ENCODE results near the gene THSD4.

DNA sequence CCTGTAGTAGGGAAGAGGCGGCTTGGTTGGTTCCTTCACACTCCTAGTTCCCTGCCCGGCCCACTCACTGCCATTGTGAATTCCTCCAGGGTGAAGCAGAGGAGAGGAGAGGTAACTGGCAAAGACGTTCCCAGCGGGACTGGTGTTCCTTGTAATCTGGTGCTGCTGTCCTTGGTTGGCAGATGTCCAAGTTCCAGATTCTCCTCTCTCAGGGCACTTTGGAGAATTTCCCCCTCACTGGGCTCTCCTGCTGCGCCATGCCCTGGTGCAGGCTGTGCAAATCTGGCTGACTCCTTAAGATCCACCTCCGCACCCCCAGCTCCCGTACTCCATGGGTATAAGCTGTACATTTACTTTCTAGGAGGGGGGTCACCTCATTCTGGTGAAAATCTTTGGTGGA lies 37.3 kb downstream of the THSD4 start:
- no peak for TF ChIP-seq EZH2 (optimal IDR thresholded peaks at IDR 0.05; ENCODE audit: low read depth, low read length)
- TF ChIP-seq, protein P1, sequence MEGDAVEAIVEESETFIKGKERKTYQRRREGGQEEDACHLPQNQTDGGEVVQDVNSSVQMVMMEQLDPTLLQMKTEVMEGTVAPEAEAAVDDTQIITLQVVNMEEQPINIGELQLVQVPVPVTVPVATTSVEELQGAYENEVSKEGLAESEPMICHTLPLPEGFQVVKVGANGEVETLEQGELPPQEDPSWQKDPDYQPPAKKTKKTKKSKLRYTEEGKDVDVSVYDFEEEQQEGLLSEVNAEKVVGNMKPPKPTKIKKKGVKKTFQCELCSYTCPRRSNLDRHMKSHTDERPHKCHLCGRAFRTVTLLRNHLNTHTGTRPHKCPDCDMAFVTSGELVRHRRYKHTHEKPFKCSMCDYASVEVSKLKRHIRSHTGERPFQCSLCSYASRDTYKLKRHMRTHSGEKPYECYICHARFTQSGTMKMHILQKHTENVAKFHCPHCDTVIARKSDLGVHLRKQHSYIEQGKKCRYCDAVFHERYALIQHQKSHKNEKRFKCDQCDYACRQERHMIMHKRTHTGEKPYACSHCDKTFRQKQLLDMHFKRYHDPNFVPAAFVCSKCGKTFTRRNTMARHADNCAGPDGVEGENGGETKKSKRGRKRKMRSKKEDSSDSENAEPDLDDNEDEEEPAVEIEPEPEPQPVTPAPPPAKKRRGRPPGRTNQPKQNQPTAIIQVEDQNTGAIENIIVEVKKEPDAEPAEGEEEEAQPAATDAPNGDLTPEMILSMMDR (IDR thresholded peaks at IDR 0.05; ENCODE audit: low read length): no peak

Data from MM.1S (cell line).